ENCODE results near the gene RNF212B. TPM values are rescaled to one million over a fixed set of nuclear protein-coding genes. Genes with fewer than 3 reads are reported as not detected.

Gene RNF212B
- total and polyA plus RNA-seq, 2 of the 13 experiments (the other 11 are each of a cell fraction or from before 2014, with no cell fraction given) = 0.05 TPM; not detected in 1

GRCh38 chr14:23301288-23301968 is 63.7 kb downstream of the RNF212B start (continued):
- TF ChIP-seq SNAPC5 (CRISPR knock-in tag; IDR thresholded peaks at IDR 0.05; ENCODE audit: borderline replicate concordance) (peak; percentile 94; the same call in 1 of the 2 replicates), ZNF34 (CRISPR knock-in tag; IDR thresholded peaks at IDR 0.05; ENCODE audit: borderline replicate concordance) (peak; percentile 84; the same call in 1 of the 2 replicates), HOXA3 (CRISPR knock-in tag; IDR thresholded peaks at IDR 0.05) (peak; percentile 98), CBX1 (IDR thresholded peaks at IDR 0.05; ENCODE audit: low read depth) (peak; percentile 89), GFI1 (CRISPR knock-in tag; IDR thresholded peaks at IDR 0.05; ENCODE audit: borderline replicate concordance) (no peak), ZNF841 (CRISPR knock-in tag; IDR thresholded peaks at IDR 0.05; ENCODE audit: borderline replicate concordance) (no peak), TAF15 (IDR thresholded peaks at IDR 0.05; ENCODE audit: low read depth, low read length, poor library complexity, severe bottlenecking) (no peak), TBP (CRISPR knock-in tag; IDR thresholded peaks at IDR 0.05) (peak; percentile 84; the same call in 1 of the 2 replicates), RXRA (CRISPR knock-in tag; IDR thresholded peaks at IDR 0.05) (peak; percentile 83), RFXAP (CRISPR knock-in tag; IDR thresholded peaks at IDR 0.05; ENCODE audit: borderline replicate concordance) (peak; percentile 78; the same call in 1 of the 2 replicates), TP53 (CRISPR knock-in tag; conservative IDR thresholded peaks at IDR 0.05) (0 out of 2 replicates have a peak, but pooled peaks have one; percentile 12), FOSL2 (CRISPR knock-in tag; IDR thresholded peaks at IDR 0.05) (peak; percentile 70), ZNF20 (CRISPR knock-in tag; IDR thresholded peaks at IDR 0.05) (peak; percentile 28; the same call in 1 of the 2 replicates), AFF4 (CRISPR knock-in tag; IDR thresholded peaks at IDR 0.05) (peak; percentile 22; the same call in 1 of the 2 replicates), RBFOX2 (IDR thresholded peaks at IDR 0.05; ENCODE audit: low read depth, low read length) (peak; percentile 84), CREB1 (IDR thresholded peaks at IDR 0.05) (peak; percentile 84), CREB1 (CRISPR knock-in tag; IDR thresholded peaks at IDR 0.05) (no peak), SMYD3 (CRISPR knock-in tag; IDR thresholded peaks at IDR 0.05) (peak; percentile 94), HES4 (CRISPR knock-in tag; IDR thresholded peaks at IDR 0.05; ENCODE audit: borderline replicate concordance) (peak; percentile 78), ZBTB20 (CRISPR knock-in tag; IDR thresholded peaks at IDR 0.05; ENCODE audit: borderline replicate concordance, low read depth) (peak; percentile 88; the same call in 1 of the 2 replicates), MNT (IDR thresholded peaks at IDR 0.05) (peak; percentile 67), TFE3 (CRISPR knock-in tag; IDR thresholded peaks at IDR 0.05) (peak; percentile 100), NFIB (CRISPR knock-in tag; IDR thresholded peaks at IDR 0.05; ENCODE audit: borderline replicate concordance) (no peak), ZBTB21 (CRISPR knock-in tag; IDR thresholded peaks at IDR 0.05) (peak; percentile 68)

All from HepG2 (cell line).